K562 (cell line): ENCODE results near the gene KCNJ14. TPM values are rescaled to one million over a fixed set of nuclear protein-coding genes. Genes with fewer than 3 reads are reported as not detected.

Experiments used
- ATAC-seq: fragments of 200-7000 bp; cut with Tn5 transposase; 3 replicates; pipeline ENCODE4 v1.9.1; 2020; ENCODE audit warnings: moderate library complexity
- BruUV-seq: library from RNA; stranded (reverse); fragments of 400-500 nt; replicated peaks from 2 replicates; lab custom pipeline; 2021; lab: Mats Ljungman, UMichigan
- CTCF ChIA-PET: fragments of 300-600 bp; formaldehyde crosslinking; extraction: SDS; loops from one replicate; lab custom pipeline; 2021; ENCODE audit warnings: low intra/inter-chr PET ratio; lab: Yijun Ruan, JAX
- POLR2A ChIA-PET: fragments of 300-600, 350-650 bp; sonication (Branson Sonifier 250); formaldehyde crosslinking; extraction: SDS; loops from one replicate; lab custom pipeline; 2021; ENCODE audit warnings: antibody characterized with exemption, inconsistent platforms; lab: Yijun Ruan, JAX
- DNase-seq, 4 experiments: peaks; one replicate each; pipeline versions ENCODE4 v3.0.0 to v3.0.0-alpha.2; 2011 to 2018; ENCODE audit warnings: low spot score in 3 of 4, mixed read lengths in 3 of 4; ENCODE audit errors: extremely low read depth in 1 of 4
- FAIRE-seq: peaks from 2 replicates; lab custom pipeline; 2011; peaks lifted over from hg19 to GRCh38; lab: Jason Lieb, UNC
- H2AFZ ChIP-seq: 2 replicates; pipeline ENCODE4 v1.6.0; 2011; ENCODE audit warnings: low read depth, low read length, control low read depth, inconsistent platforms
- H3K27ac ChIP-seq: fragments of 200-600 bp; 3 replicates; pipeline ENCODE4 v1.8.0; 2011; ENCODE audit warnings: low read depth, mild to moderate bottlenecking, control low read depth, inconsistent platforms, low read length, moderate library complexity, mixed read lengths; ENCODE audit errors: extremely low read depth
- H3K27me3 ChIP-seq, 2 experiments: fragments of 300-600 bp in 1 of 2; 2 replicates in 1 of 2; 3 replicates in 1 of 2; pipeline versions ENCODE4 v1.6.0 to v1.8.0; 2011; ENCODE audit warnings: inconsistent platforms in 2 of 2, low read length in 2 of 2, mild to moderate bottlenecking in 1 of 2, mixed read lengths in 1 of 2, moderate library complexity in 1 of 2; ENCODE audit not compliant: control insufficient read depth in 2 of 2, insufficient read depth in 2 of 2
- H3K36me3 ChIP-seq: fragments of 300-600 bp; 3 replicates; pipeline ENCODE4 v1.8.0; 2011; ENCODE audit warnings: mild to moderate bottlenecking, low read length, inconsistent platforms; ENCODE audit not compliant: control insufficient read depth, insufficient read depth
- H3K4me1 ChIP-seq, 2 experiments: fragments of 200-600 bp in 1 of 2; replicated peaks in 1 of 2; 2 replicates in 1 of 2; 3 replicates in 1 of 2; pipeline versions ENCODE4 v1.5.1 to v1.8.0; 2011; ENCODE audit warnings: inconsistent platforms in 2 of 2, low read length in 2 of 2, mild to moderate bottlenecking in 1 of 2, mixed read lengths in 1 of 2, moderate library complexity in 1 of 2; ENCODE audit not compliant: control insufficient read depth in 2 of 2, insufficient read depth in 2 of 2
- H3K4me2 ChIP-seq: 2 replicates; pipeline ENCODE4 v1.6.1; 2011; ENCODE audit warnings: low read length, control low read depth, inconsistent platforms, mixed read lengths; ENCODE audit not compliant: insufficient read depth
- H3K4me3 ChIP-seq: fragments of 200-600 bp; sonication (generic), shearing (Covaris generic); 2 replicates; pipeline ENCODE4 v1.5.1; 2016; ENCODE audit warnings: control low read depth, inconsistent platforms
- H3K79me2 ChIP-seq: fragments of 200-600 bp; 3 replicates; pipeline ENCODE4 v1.8.0; 2011; ENCODE audit warnings: low read length, inconsistent platforms; ENCODE audit not compliant: control insufficient read depth, insufficient read depth
- H3K9ac ChIP-seq, 2 experiments: 2 replicates each; pipeline versions ENCODE4 v1.6.0 to v1.6.1; 2011; ENCODE audit warnings: low read depth in 2 of 2, low read length in 2 of 2, control low read depth in 1 of 2, inconsistent platforms in 1 of 2, mild to moderate bottlenecking in 1 of 2, mixed read lengths in 1 of 2; ENCODE audit not compliant: insufficient read depth in 1 of 2
- H3K9me1 ChIP-seq: one replicate; pipeline ENCODE4 v1.6.0; 2011; ENCODE audit warnings: inconsistent platforms, mild to moderate bottlenecking, low read length, moderate library complexity; ENCODE audit not compliant: control insufficient read depth, insufficient read depth
- H3K9me3 ChIP-seq: replicated peaks from 2 replicates; pipeline ENCODE4 v1.5.1; 2011; ENCODE audit warnings: low read depth, low read length, inconsistent platforms; ENCODE audit not compliant: control insufficient read depth, insufficient read depth
- H4K20me1 ChIP-seq: replicated peaks from 2 replicates; pipeline ENCODE4 v1.6.1; 2011; ENCODE audit warnings: low read length, inconsistent platforms, mixed read lengths; ENCODE audit not compliant: control insufficient read depth, insufficient read depth
- CHD7 ChIP-seq: fragments of 200-600 bp; sonication (generic); IDR thresholded peaks from one replicate; pipeline ENCODE4 v1.6.1; 2012; ENCODE audit warnings: mild to moderate bottlenecking, low read depth, low read length, inconsistent platforms
- EGR1 ChIP-seq: fragments of 450-650 bp; conservative IDR thresholded peaks from 2 replicates; pipeline ENCODE4 v1.6.1; 2017; ENCODE audit warnings: mild to moderate bottlenecking
- HDAC2 ChIP-seq: fragments of 450-650 bp; IDR thresholded peaks from 2 replicates; pipeline ENCODE4 v1.6.1; 2016; ENCODE audit warnings: mild to moderate bottlenecking
- HDAC3 ChIP-seq: fragments of 450-650 bp; IDR thresholded peaks from 2 replicates; pipeline ENCODE4 v1.6.1; 2018; ENCODE audit warnings: borderline replicate concordance, mild to moderate bottlenecking, moderate library complexity; ENCODE audit not compliant: partially characterized antibody
- MEF2A ChIP-seq: IDR thresholded peaks from 2 replicates; pipeline ENCODE4 v1.6.1; 2011; ENCODE audit warnings: low read depth, mild to moderate bottlenecking, low read length, moderate library complexity; ENCODE audit not compliant: control insufficient read depth
- PRPF4 ChIP-seq: fragments of 200-400 bp; formaldehyde crosslinking; IDR thresholded peaks from one replicate; pipeline ENCODE4 v1.6.1; 2017; ENCODE audit warnings: low read length, low read depth, mild to moderate bottlenecking; ENCODE audit not compliant: insufficient read depth, poor library complexity, severe bottlenecking
- SMARCE1 ChIP-seq: fragments of 450-650 bp; IDR thresholded peaks from 2 replicates; pipeline ENCODE4 v1.7.1; 2016; ENCODE audit warnings: mild to moderate bottlenecking
- TAF7 ChIP-seq: fragments of 450-650 bp; IDR thresholded peaks from 2 replicates; pipeline ENCODE4 v1.6.1; 2016; ENCODE audit warnings: missing genetic modification characterization, missing compliant biosample characterization
- ZNF445 ChIP-seq: fragments of 250-450 bp; sonication (Bioruptor Pico); IDR thresholded peaks from 2 replicates; pipeline ENCODE4 v1.4.0; 2020; ENCODE audit warnings: low read depth, mild to moderate bottlenecking, moderate library complexity
- WGBS: fragments of 100-300 bp; shearing (Covaris generic); methylation state at CpG from one replicate; pipeline ENCODE4 v1.1.6; 2016; ENCODE audit warnings: low coverage, mixed read lengths; ENCODE audit not compliant: insufficient coverage; ENCODE audit errors: missing lambda C conversion rate; 5-methylcytosine and 5-hydroxymethylcytosine counted together
- in situ Hi-C: fragments of 300-500 bp; cut with MboI; formaldehyde crosslinking; loops from 4 replicates; pipeline ENCODE4 v1.15.0; 2018; ENCODE audit warnings: inconsistent platforms, mixed read lengths
- intact Hi-C: fragments of 100-400 bp; cut with micrococcal nuclease; formaldehyde crosslinking; loops from 2 replicates; pipeline ENCODE4 v1.14.2; 2022
- polyA plus RNA-seq, 8 experiments: library from polyadenylated mRNA; depleted of rRNA in 4 of 8; stranded (reverse) in 5 of 8; unstranded in 3 of 8; fragments of >200 nt; fragmentation: Nextera tagmentation in 2 of 8; fragmentation: Illumina TruSeq in 1 of 8; extraction: Ambion mirVana in 2 of 8; extraction: Trizol in 1 of 8; gene quantifications; 2 replicates each; pipeline versions ENCODE4 v1.2.1 to v1.2.3, GENCODE V29; 2011 to 2014; ENCODE audit warnings: inconsistent platforms in 1 of 8, missing spikeins in 1 of 8
- total RNA-seq, 7 experiments: library from RNA; depleted of rRNA in 6 of 7; stranded (reverse); fragments of >200 nt in 6 of 7; fragmentation: Illumina TruSeq in 2 of 7; extraction: Trizol in 2 of 7; gene quantifications; 2 replicates each; pipeline versions ENCODE4 v1.2.1 to v1.2.3, GENCODE V29; 2011 to 2021; ENCODE audit warnings: low replicate concordance in 1 of 7

Gene KCNJ14
- total and polyA plus RNA-seq, 9 of the 15 experiments (the other 6 are each of a cell fraction or from before 2014, with no cell fraction given), result 0.15 to 1.6 (median 0.49) TPM

GRCh38 chr19:48445606-48446481 is 9.5 kb upstream of the KCNJ14 start, which contains the start of gene GRWD1 (continued):
- TF ChIP-seq HDAC2, result peak; percentile 98

DNA sequence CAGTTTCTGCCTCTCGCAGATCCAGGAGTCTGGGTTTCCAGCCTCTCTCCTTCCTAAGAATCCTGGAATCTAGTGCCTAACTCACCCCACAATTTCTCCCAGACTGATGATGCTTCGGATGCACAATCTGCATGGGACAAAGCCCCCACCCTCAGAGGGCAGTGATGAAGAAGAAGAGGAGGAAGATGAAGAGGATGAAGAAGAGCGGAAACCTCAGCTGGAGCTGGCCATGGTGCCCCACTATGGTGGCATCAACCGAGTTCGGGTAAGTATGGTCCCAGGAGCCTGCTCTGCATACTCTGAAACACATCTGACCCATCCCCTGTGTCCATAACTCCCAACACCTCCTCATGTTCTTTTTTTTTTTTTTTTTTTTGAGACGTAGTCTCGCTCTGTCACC is 8.8 kb upstream of the KCNJ14 start:
- Histone ChIP-seq H3K36me3 (peaks cover 69% of the 10 kb centered on the region), H3K4me3 (peak overlapping the region; percentile 97), H3K9me3 (no peaks in the 10 kb centered on the region), H3K27me3 (no peaks in the 10 kb centered on the region), H3K79me2 (peaks cover 32% of the 10 kb centered on the region), H3K4me1 (peaks cover 12 to 23% of the 10 kb centered on the region in 2 experiments), H2AFZ (no peak overlapping the region), H3K4me2 (peak overlapping the region; percentile 97), H3K27ac (peak overlapping the region; percentile 84), H3K9me1 (no peaks in the 10 kb centered on the region), H3K9ac (peak overlapping the region; percentile 97 to 98), H4K20me1 (no peaks in the 10 kb centered on the region)
- in situ Hi-C loops (no loop called here), intact Hi-C loops (no loop called here)
- FAIRE-seq (no peak), ATAC-seq (no peak), DNase-seq (no peak)
- ChIA-PET POLR2A (interaction anchor here (0.7 to 4.7 kb wide), 4 partner anchors 9 to 175 kb away, joined by 3 to 25 read pairs (median 3); no protein-coding TSS in a partner anchor), CTCF (no interaction called here)
- BruUV-seq, result no TSS peak
- WGBS, result 52% methylated on average over 5 of the region's 7 CpGs
- TF ChIP-seq HDAC3 (no peak), SMARCE1 (no peak), MEF2A (no peak), ZNF445 (no peak), TAF7 (tag) (no peak), PRPF4 (no peak), CHD7 (no peak), EGR1 (no peak)
